Measurements from ENCODE around the gene EIF5.

Gene EIF5

GRCh38 chr14:103316721-103317121 is 17.3 kb upstream of the EIF5 start:
- no peak for DNase-seq (ENCODE audit: low read depth)
- no peak for TF ChIP-seq CTCF (IDR thresholded peaks at IDR 0.05; ENCODE audit: low read length, missing control alignments)
- no peak overlapping the region for H3K4me3 ChIP-seq (replicated peaks; ENCODE audit: low read depth, low read length)

GRCh38 chr14:103317251-103317650 is 16.8 kb upstream of the EIF5 start:
- no peak for DNase-seq (ENCODE audit: low read depth)
- H3K4me3 ChIP-seq (replicated peaks; ENCODE audit: low read depth, low read length): no peak overlapping the region
- no peak for TF ChIP-seq CTCF (IDR thresholded peaks at IDR 0.05; ENCODE audit: low read length, missing control alignments)

GRCh38 chr14:103317976-103318580 is 16.0 kb upstream of the EIF5 start:
- no peak for TF ChIP-seq CTCF (IDR thresholded peaks at IDR 0.05; ENCODE audit: low read length, missing control alignments)
- no peak for DNase-seq (ENCODE audit: low read depth)
- H3K4me3 ChIP-seq (replicated peaks; ENCODE audit: low read depth, low read length): no peak overlapping the region

GRCh38 chr14:103318750-103319419 is 15.2 kb upstream of the EIF5 start:
- no peak for TF ChIP-seq CTCF (IDR thresholded peaks at IDR 0.05; ENCODE audit: low read length, missing control alignments)
- no peak for DNase-seq (ENCODE audit: low read depth)
- H3K4me3 ChIP-seq (replicated peaks; ENCODE audit: low read depth, low read length): no peak overlapping the region

- no peak overlapping the region for H3K4me3 ChIP-seq (replicated peaks; ENCODE audit: low read depth, low read length)
- TF ChIP-seq CTCF (IDR thresholded peaks at IDR 0.05; ENCODE audit: low read length, missing control alignments): no peak
- DNase-seq (ENCODE audit: low read depth): no peak
Observed at GRCh38 chr14:103319422-103319821, 14.6 kb upstream of the EIF5 start.

- no peak overlapping the region for H3K4me3 ChIP-seq (replicated peaks; ENCODE audit: low read depth, low read length)
- TF ChIP-seq CTCF (IDR thresholded peaks at IDR 0.05; ENCODE audit: low read length, missing control alignments): no peak
- no peak for DNase-seq (ENCODE audit: low read depth)
Observed at GRCh38 chr14:103326078-103326477, 8.0 kb upstream of the EIF5 start.

- no peak overlapping the region for H3K4me3 ChIP-seq (replicated peaks; ENCODE audit: low read depth, low read length)
- TF ChIP-seq CTCF (IDR thresholded peaks at IDR 0.05; ENCODE audit: low read length, missing control alignments): no peak
- no peak for DNase-seq (ENCODE audit: low read depth)
Observed at GRCh38 chr14:103328941-103329340, 5.1 kb upstream of the EIF5 start.
